A673 (cell line): ENCODE data around the gene ANKRD29. TPM values are rescaled to one million over a fixed set of nuclear protein-coding genes. Genes with fewer than 3 reads are reported as not detected.

Experiments
- BruUV-seq: library from RNA; stranded (reverse); fragments of 400-500 nt; replicated peaks from 2 replicates; lab custom pipeline; 2021; lab: Mats Ljungman, UMichigan
- CTCF ChIA-PET: fragments of 300-600 bp; sonication (Branson Sonifier 250); formaldehyde crosslinking; loops from one replicate; lab custom pipeline; 2022; ENCODE audit warnings: antibody characterized with exemption; lab: Charles Lee
- POLR2A ChIA-PET: fragments of 300-600 bp; sonication (Branson Sonifier 250); formaldehyde crosslinking; loops from one replicate; lab custom pipeline; 2022; ENCODE audit warnings: antibody characterized with exemption; ENCODE audit not compliant: low non-redundant PET; lab: Charles Lee
- DNase-seq: peaks from one replicate; pipeline ENCODE4 v3.0.0-alpha.2; 2015; ENCODE audit warnings: low spot score
- H3K27ac ChIP-seq: fragments of 200-600 bp; sonication (generic); 2 replicates; pipeline ENCODE4 v1.5.1; 2016; ENCODE audit warnings: mixed run types, low read depth, mild to moderate bottlenecking, mixed read lengths, antibody characterized with exemption, low read length; ENCODE audit not compliant: poor library complexity, severe bottlenecking
- H3K27me3 ChIP-seq: fragments of 200-600 bp; sonication (generic); replicated peaks from 2 replicates; pipeline ENCODE4 v1.6.1; 2017; ENCODE audit warnings: mixed run types, low read depth, mild to moderate bottlenecking, mixed read lengths, antibody characterized with exemption, low read length; ENCODE audit not compliant: insufficient read depth, poor library complexity
- H3K36me3 ChIP-seq: fragments of 200-600 bp; sonication (generic); 2 replicates; pipeline ENCODE4 v1.6.1; 2016; ENCODE audit warnings: mixed run types, mild to moderate bottlenecking, mixed read lengths, antibody characterized with exemption, low read length; ENCODE audit not compliant: insufficient read depth, poor library complexity, severe bottlenecking
- H3K4me1 ChIP-seq: fragments of 200-600 bp; sonication (generic); 2 replicates; pipeline ENCODE4 v1.6.1; 2017; ENCODE audit warnings: mixed run types, mild to moderate bottlenecking, mixed read lengths, antibody characterized with exemption, low read length; ENCODE audit not compliant: insufficient read depth, poor library complexity, severe bottlenecking
- H3K4me3 ChIP-seq: fragments of 200-600 bp; sonication (generic); 2 replicates; pipeline ENCODE4 v1.5.1; 2016; ENCODE audit warnings: low read depth, mixed run types, mild to moderate bottlenecking, mixed read lengths, low read length; ENCODE audit not compliant: poor library complexity, severe bottlenecking
- H3K9me3 ChIP-seq: fragments of 200-600 bp; sonication (generic); 2 replicates; pipeline ENCODE4 v1.6.1; 2016; ENCODE audit warnings: mixed run types, low read depth, mild to moderate bottlenecking, mixed read lengths, antibody characterized with exemption, low read length; ENCODE audit not compliant: poor library complexity, severe bottlenecking
- EZH2 ChIP-seq: fragments of 200-600 bp; sonication (generic); IDR thresholded peaks from 2 replicates; pipeline ENCODE4 v1.6.1; 2017; ENCODE audit warnings: borderline replicate concordance, low read depth, mild to moderate bottlenecking, mixed read lengths, antibody characterized with exemption, low read length; ENCODE audit not compliant: poor library complexity, severe bottlenecking
- intact Hi-C: fragments of 100-400 bp; cut with micrococcal nuclease; formaldehyde crosslinking; loops from one replicate; pipeline ENCODE4 v1.10.0; 2022; ENCODE audit not compliant: unreplicated experiment
- total RNA-seq: library from RNA; stranded (reverse); gene quantifications from 2 replicates; pipeline ENCODE4 v1.2.3, GENCODE V29; 2021
- TF ChIP-seq, protein P1 (sequence below): fragments of 300-800, 200-600 bp; sonication (generic); conservative IDR thresholded peaks from 2 replicates; pipeline ENCODE4 v1.5.1; 2017; ENCODE audit warnings: low read depth, mild to moderate bottlenecking, antibody characterized with exemption, low read length, moderate library complexity, mixed read lengths

The ANKRD29 gene
- total RNA-seq, 1 experiment from 2014 or later, result 2.6 TPM

DNA sequence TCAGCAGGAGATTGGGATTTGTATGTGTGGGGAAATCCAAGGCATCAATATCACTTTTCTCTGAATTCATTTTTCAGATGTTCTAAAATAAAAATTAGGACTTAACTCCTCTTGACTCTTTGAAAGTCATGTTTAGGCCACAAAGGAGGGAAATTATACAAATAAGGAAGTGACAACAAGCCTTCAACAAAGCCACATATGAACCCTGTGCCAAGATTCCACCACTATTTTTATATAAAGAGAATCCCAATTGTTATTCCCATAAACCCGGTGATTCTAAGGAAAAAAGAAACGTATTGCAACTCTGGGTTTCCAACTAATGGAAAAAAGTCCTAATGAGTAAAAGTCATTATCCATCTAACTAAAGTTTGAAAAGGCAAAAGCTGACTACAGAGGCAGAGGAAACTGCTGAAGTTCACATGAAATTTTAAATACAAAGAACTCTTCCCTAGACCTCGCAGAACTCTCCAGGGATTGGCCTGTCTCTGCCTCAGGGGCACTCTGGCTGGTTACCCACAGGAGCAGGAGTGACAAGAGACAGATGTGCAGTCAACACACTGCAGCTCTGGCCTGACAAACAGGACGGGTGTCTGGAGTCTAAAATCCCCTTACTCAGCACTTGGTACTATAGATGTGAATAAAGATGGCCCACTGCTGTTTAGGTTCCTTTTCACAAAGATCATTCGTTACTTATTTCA lies 88.0 kb downstream of the ANKRD29 start:
- Histone ChIP-seq H3K27ac (no peak overlapping the region), H3K4me3 (no peak overlapping the region), H3K4me1 (peaks cover 11% of the 10 kb centered on the region), H3K9me3 (no peaks in the 10 kb centered on the region), H3K36me3 (peaks cover 14% of the 10 kb centered on the region), H3K27me3 (no peaks in the 10 kb centered on the region)
- CTCF ChIA-PET, result no interaction called here
- no peak for TF ChIP-seq EZH2
- TF ChIP-seq, protein P1, sequence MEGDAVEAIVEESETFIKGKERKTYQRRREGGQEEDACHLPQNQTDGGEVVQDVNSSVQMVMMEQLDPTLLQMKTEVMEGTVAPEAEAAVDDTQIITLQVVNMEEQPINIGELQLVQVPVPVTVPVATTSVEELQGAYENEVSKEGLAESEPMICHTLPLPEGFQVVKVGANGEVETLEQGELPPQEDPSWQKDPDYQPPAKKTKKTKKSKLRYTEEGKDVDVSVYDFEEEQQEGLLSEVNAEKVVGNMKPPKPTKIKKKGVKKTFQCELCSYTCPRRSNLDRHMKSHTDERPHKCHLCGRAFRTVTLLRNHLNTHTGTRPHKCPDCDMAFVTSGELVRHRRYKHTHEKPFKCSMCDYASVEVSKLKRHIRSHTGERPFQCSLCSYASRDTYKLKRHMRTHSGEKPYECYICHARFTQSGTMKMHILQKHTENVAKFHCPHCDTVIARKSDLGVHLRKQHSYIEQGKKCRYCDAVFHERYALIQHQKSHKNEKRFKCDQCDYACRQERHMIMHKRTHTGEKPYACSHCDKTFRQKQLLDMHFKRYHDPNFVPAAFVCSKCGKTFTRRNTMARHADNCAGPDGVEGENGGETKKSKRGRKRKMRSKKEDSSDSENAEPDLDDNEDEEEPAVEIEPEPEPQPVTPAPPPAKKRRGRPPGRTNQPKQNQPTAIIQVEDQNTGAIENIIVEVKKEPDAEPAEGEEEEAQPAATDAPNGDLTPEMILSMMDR, result no peak
- intact Hi-C loops, result no loop called here
- POLR2A ChIA-PET, result interaction anchor here (0.7 kb wide), 1 partner anchor 226 kb away, joined by 5 read pairs; no protein-coding TSS in a partner anchor
- DNase-seq, result peak; percentile 29
- no TSS peak for BruUV-seq

DNA sequence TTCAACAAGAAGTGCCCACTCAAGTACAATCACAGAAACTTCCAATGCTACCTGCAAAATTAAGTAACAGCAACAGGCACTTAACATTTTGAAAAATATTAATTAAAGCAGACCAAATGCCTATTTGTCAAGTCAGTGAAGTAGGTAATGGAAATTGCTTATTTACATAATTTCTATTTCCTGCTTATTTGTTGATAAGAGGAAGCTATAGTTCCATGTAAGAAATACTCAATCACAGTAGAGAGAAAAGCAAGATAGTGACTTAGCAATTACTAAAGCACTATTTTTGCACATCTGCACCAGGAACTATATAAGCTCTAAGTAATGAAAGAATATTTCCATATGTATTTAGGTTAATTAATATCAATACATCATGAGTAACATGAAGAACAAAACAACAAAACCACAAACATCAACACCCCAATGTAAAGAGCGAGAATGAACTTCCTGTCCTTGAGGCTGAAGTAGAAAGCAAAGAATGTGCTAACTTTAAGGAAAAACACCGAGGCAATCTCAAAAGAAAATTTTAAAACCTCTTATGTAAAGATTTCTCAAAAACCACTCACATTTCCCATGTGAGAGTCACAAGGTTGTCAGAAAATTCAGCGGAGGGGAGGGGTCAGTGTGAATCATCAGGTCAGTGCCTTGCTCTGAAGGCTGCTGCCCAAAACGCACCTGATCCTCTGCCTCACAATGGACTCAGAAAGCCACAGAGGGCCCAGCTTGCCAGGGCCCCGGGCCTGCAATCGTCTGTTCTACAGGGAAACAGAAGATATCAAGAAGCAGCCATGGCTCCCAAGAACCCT lies 88.9 kb downstream of the ANKRD29 start:
- Histone ChIP-seq H3K36me3 (peaks cover 14% of the 10 kb centered on the region), H3K27me3 (no peaks in the 10 kb centered on the region), H3K4me1 (peaks cover 11% of the 10 kb centered on the region), H3K9me3 (no peaks in the 10 kb centered on the region), H3K4me3 (no peak overlapping the region), H3K27ac (no peak overlapping the region)
- DNase-seq, result no peak
- intact Hi-C loops, result no loop called here
- TF ChIP-seq EZH2, result no peak
- TF ChIP-seq, protein P1, result no peak
- CTCF ChIA-PET, result no interaction called here
- BruUV-seq, result no TSS peak
- POLR2A ChIA-PET, result interaction anchor here (0.7 kb wide), 1 partner anchor 227 kb away, joined by 5 read pairs; no protein-coding TSS in a partner anchor

DNA sequence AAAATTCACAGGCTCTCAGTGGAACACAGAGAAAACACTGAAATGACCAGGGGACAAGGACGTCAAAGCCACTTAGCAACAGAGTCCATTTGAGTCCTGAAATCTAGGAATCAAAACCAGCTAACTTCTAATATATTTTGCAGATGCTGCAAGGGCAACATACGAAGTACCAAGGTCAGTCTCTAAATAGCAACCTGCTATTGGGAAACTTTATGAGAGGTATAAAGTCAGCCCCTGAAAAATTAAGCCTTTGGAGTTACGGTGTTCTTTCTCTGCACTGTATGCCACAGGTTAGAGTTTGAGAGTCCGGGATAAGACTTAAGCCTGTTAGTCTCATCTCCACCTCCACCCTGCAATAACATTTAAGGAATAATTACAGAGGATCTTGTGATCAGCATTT lies 89.7 kb downstream of the ANKRD29 start:
- no peak for DNase-seq
- Histone ChIP-seq H3K4me3 (no peak overlapping the region), H3K36me3 (peaks cover 22% of the 10 kb centered on the region), H3K4me1 (peaks cover 11% of the 10 kb centered on the region), H3K27me3 (no peaks in the 10 kb centered on the region), H3K9me3 (no peaks in the 10 kb centered on the region), H3K27ac (no peak overlapping the region)
- intact Hi-C loops, result no loop called here
- POLR2A ChIA-PET, result no interaction called here
- no TSS peak for BruUV-seq
- TF ChIP-seq, protein P1, result no peak
- TF ChIP-seq EZH2, result no peak
- CTCF ChIA-PET, result no interaction called here
